NCI-H748 (cell line): Measurements from ENCODE around the gene CAMK2A.
"Not testable (repeated sequence)": the region's sequence is repeated elsewhere in the genome, so short reads cannot be mapped to it uniquely, and the experiment has no call there.

Source experiments
- DNase-seq: peaks from one replicate; lab custom pipeline; 2025; ENCODE audit not compliant: unreplicated experiment; lab: John Stamatoyannopoulos, UW

Gene CAMK2A

DNA sequence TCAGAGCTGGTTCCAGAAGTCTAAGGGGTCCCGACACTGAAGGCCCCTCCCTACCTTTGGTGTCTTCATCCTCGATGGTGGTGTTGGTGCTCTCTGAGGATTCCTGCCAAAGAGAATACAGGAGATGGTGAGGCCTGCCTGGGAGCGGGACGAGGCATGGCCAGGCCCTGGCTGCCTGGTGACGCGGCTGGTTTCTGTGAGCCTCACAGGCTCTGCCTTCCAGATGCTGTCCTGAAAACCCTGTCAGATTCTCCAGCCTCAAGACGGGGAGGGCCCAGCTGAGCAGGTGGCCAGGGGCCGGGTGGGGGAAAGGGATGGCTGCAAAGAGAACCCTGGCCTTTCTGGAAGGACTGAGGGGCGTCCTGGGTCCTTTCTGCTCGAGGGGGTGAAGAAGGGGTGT, 50.9 kb downstream of the CAMK2A start:
- no peak for DNase-seq

DNA sequence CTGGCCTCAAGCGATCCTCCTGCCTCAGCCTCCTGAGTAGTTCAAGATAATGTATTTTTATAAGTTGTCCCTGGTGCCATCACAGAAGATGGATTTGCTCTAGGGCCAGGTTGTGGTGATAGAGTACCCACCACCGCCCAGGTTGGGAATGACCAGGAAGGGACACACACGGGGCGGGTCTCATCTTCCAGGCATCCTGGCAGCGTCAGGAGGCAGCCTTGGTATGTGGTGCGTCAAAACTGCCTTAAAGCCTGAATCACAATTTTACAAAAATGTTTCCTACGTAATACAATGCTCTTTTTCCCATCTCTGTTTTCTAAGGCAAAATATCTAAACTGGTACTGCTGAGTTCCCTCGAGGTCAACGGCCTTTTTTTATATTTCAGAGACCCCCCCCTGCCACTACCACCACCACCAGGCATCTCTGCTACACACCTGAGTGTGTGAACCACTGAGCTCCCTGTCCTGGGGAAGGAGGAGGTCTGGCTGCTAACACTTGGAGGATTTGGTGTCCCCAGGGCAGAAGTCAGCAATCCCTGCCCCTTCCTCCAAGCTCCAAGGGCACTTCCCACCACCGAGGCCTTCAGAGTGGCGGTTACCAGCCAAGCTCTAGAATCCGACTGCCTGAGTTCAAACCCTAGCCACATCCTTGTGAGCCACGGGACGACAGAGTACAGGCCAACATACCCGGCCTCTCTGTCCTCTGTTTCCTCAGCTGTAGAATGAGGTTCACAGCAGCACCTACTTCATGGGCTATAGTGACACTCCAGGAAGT, 52.4 kb downstream of the CAMK2A start:
- DNase-seq: no peak

DNA sequence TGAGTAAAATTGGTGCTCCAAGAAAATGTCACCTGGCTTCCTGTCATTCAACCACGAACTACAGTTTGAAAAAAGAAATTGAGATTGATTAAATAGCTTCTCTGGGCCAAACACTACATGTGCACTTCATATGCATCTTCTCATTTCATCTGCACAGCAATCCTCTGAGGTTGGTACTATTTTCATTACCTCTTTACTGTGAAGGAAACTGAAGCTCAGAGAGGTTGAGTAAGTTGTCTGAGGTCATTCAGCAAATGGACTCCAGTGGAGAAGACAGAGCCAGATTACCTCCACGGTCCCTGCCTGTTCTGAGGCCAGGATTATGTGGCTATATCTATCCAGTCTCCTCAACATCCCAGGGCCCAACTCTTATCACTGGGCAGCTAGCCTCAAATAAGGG, 53.3 kb downstream of the CAMK2A start:
- DNase-seq: no peak

DNA sequence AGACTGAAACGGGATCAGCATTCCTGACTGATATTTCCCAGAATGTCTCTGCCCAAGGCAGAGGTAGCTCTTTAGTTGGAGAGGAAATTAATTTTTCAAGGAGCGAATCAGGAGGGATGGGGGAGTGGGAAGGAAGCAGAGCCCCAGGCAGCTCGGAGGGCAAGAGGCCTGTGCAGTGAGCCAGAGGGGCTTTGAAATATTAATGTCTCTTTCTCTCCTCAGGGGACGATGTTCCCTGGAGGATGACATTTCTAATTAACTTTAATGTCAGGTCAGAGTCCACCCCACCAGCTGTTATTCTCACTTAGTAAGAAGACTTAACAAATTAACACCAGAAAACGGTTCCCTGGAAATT, 54.1 kb downstream of the CAMK2A start:
- no peak for DNase-seq

DNA sequence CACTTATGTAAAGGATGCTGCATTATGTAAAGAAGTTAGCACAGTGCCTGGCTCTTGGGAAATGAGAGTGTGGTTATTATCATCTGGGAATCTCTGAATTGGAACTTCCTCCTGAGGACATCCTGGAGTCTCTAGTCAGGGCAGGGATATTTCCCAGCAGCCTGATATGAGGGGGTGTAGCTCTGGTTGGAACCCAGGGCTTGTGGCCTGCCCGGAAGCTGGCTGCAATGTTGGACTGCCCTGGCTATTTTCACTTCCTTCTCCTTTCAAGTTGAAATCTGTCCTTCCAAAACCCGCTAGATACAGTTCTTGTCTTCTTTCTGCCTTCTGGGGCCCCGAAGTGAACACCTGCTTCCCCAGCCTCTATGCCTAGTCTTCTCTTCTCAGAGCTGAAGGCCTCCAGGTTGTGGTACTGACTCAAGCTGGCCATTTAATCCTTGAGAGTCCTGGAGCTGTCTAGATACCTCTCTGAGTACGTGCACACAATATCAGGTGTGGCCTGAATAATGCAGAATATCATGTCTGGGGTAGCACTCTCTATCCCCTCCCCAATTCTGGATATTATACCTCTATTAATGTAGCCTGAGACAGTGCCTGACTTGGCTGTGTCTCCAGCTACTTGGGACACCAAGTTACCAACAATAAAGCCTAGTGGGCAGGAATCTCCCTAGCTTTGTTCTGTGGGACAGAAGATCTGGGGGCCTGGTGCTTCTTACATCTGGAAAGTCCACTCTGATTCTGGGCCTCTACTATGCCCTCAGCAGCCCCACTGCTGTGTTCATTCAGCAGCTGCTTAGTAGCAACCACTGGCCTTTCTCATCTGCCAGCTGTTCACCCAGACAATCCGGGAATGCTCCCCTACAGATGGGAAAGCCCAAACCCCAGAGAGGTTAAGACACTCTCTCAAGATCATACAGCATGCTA, 54.7 kb downstream of the CAMK2A start:
- DNase-seq: no peak

DNA sequence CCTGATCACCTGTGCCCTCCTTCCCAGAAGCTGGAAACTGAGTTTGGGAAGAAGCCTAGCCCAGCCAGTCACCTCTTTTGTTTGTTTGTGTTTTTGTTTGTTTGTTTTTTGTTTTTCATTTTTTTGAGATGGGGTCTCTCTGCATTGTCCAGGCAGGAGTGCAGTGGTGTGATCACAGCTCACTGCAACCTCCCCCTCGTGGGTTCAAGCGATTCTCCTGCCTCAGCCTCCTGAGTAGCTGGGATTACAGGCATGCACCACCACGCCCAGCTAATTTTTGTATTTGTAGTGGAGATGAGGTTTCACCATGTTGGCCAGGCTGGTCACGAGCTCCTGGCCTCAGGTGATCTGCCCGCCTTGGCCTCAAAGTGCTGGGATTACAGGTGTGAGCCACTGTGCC, 55.9 kb downstream of the CAMK2A start:
- not testable (repeated sequence) for DNase-seq

DNA sequence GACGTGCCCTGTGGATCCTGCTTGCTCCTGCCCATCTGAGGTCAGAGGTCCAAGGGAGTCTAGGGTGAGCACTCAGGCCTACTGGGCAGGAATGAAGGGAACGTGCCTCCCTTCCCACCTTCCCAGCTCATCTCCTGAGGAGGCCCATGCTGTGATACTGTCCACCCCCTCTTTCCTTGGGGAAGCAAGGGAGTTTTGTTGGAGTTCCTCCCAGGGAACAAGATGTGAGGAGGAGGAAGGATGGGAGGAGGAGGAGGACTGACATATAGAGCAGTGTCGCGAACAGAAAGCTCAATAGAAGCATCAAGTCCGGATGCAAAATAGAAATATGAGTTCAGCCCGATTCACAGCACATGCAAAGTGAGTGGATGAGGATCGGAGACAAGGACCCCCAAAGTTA, 58.7 kb downstream of the CAMK2A start:
- no peak for DNase-seq

DNA sequence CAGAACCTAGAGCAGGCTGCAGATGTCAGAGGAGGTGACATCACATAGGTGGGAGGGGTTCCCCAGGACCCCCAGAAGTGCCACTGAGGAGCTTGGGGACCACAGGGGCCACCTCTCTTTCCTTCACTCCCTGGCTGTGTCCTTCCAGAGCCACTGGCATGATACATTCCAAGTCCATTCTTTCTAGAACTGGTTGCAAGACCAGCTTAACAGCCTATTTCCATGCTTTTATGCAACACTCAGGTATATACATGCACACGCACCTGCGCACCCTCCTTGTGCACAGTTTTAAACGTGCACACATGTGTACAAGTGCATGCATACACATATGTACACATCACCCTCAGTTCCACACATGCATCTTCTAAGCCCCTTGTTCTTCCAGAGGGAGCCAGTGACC, 60.0 kb downstream of the CAMK2A start:
- no peak for DNase-seq

DNA sequence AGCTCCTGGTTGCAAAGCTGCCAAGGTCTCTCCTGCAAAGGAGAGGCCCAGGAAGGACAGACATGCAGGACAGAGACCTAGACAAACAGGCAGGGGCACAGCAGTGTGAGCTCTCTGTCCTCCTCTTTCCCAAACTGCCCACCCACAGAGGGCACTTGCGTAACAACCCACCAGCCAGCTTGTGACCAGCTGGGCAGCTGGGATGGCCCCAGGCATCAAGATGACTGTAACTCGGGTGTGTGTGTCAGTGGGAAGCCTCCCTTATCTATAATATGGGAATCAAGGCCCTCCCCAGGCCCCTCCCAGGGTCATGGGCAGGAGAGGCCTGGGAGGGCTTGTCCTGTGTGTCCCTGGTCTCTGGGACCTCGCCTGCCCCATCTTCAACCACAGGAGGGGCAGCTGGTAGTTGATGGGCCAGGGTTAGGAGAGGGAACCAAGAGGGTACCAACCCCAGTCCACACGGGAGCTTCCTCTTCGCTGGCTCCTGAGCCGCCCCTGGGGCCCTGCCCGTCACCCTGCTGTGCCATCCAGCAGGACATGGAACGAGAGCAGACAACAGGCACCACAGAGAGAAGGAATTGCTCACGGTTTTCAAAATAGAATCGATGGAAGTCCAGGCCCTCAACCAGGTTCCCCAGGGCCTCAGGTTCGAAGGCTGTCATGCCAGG, 61.8 kb downstream of the CAMK2A start:
- DNase-seq: no peak

DNA sequence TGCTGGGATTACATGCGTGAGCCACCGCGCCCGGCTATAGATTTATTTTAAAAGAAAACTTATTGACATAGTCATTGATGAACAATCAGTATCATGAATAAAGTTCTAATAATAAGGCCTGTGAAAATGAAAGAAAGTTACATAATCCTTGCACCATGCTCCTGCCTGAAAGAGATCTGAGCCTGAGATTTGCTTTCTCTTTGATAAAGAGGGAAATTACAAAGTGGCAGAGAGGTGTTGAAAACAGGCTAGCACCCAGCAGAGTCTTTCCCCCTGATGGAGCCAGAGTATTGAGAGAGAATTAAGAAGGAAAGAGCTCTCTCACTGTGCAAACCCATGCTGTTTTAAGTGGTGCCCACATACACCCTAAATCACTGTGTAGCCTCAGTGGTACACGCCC, 62.5 kb downstream of the CAMK2A start:
- no peak for DNase-seq

DNA sequence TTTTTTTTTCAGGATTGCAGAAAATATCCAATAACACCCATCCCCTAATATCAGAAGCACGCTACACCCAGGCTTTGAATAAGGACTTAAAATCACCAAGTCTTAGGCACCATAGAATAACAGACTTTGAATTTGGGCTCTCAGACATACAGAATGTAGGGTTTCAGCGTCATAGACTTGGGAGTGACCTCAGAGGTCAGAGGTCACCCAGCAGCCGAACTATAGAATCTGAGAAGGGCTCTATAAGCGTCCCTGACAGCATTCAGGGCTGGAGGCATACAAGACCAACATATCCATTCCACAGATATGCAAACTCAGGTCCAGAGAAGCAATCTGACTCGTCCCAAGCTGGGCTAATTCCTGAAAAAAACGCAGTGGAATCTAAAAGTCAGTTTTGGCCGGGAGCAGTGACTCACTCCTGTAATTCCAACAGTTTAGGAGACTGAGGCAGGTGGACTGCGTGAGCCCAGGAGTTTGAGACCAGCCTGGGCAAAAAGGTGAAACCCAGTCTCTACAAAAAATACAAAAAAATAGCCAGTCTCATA, 65.0 kb downstream of the CAMK2A start:
- DNase-seq: no peak

DNA sequence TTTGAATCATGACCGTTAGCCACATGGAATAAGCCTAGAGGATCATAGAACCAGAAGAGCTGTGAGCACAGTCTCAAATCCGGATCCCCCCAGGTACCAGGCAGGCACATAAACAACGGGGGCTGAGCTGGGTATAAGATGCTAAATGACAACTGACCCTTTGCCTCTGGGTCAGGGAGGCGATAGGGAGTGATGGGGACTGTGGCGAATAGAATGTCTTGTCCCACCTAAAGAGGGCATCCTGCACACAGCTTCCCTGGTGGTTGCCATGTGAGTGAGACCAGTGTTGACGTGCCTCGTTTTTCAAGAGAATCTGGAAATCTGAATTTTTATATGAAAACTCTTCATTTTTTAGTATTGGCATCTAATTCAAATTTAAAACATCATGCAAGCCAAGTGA, 66.1 kb downstream of the CAMK2A start:
- DNase-seq: no peak

DNA sequence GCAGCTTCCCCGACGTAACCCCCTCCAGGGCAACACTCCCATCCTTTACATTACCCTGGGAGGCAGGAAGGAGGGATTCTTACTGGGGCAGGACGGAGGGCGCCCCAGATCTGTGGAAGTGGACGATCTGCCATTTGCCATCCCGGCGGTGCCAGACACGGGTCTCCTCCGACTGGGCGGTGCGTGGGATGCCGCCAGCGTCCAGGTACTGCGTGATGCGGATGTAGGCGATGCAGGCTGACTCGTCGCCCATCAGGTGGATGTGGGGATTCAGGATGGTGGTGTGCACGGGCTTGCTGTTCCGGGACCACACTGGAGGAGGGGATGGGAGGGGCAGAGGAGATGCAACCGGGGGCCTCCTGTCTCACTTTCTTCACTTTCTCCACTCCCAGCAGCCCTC, 66.7 kb downstream of the CAMK2A start:
- DNase-seq: no peak

DNA sequence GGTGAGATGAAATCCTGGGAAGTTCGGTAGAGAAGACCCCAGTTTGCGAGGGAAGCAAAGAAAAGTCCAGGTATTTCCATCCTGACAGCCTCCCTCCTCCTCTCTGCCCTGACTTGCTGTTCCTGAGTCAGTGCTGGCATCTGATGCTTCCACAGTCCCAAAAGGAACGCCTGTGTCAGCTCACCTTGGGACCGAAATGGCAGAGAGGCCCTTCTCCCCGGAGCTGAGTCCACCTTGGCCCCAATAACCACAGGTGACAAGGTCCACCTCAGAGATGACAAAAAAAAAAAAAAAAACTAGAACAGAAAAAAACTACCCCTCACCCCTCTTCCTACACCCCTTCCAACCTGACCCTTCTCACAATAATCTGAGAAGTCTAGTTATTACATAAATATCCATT, 68.1 kb downstream of the CAMK2A start:
- DNase-seq: no peak

DNA sequence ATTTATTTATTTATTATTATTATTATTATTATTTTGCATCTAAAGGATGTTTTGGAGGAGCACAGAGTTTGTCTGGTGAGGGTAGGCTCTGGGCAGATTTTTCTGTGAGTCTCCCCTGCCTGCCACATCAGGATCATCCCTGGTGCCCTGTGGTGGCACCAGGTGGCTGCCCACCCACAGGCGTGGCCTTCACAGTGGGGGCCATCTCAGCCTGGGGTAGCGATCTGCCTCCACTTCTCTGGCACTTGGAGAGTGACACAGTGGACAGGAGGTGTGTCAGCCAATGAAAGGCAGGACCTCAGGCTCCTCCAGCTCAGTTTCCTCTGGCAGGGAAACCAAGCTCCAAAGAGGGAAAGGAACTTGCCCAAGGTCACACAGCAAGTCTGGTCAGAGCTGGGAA, 69.7 kb downstream of the CAMK2A start:
- no peak for DNase-seq

DNA sequence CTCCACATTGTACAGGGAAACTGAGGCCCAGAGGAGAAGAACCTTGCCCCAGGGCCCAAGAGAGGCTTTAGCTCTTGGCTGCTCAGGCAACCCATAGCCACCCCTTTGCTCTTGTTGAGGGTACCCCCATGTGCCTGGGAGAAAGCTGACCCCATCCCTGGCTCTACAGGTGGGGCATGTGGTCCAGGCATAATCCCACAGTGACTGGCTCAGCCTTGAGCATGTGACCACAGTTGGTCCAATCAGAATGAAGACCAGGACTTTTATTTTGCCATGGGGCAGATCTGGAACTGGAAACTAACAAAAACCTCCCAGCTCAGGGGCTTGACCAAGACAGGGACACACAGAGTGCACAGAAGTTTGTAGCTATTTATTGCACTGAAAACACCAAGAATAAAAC, 70.4 kb downstream of the CAMK2A start:
- no peak for DNase-seq

DNA sequence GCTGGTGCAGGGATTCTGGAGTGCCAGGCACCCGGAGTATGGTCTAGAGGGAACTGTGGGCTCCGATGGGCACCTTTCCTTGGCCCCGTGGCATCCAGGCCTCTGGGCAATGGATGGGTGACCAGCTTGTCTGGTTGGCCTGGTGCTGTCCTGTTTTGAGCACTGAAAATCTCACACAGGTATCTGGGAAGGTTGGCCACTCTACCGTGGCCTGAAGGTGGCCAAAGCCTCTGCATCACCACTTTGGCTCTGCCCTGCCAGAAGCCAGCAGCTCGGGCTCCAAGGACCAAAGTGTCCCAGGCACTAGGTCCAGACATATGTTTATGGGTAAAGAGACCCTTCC, 70.9 kb downstream of the CAMK2A start:
- no peak for DNase-seq

DNA sequence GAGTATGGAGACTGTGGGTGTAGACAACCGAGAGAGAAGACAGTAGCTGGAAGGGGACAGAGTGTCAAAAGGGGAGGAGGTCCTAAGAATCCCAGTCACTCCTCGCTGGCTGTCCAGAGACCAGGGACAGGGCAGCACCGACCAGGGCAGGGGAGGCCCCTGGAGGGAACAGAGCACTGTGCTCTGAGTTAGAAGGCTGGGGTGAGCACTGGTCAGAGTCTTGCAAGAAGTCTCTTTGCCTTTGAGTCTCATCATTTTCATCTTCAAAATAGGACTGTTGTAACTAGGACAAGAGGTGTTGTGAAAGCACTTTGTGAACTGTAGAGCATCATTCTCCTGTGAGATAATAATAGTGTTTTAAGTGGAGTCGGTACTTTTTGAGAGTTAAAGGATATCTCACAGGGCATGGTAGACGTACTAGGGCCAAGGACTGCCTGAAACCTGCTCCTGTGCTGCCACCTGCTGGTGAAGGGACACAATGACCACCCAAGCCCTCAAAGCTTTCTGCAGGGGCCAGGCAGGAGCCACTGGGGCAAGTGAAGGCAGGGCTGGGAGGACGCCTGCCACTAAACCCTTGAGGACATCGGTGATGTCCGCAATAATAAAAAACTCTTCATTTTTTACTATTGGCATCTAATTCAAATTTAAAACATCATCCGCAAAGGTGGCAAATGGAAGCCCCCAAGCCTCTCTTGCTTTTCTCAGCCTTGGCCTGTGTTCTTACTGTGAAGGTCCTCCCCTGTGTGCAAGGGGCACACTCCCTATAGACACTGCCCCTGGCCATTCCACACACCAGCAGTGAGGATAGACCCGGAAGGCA, 71.5 kb downstream of the CAMK2A start:
- peak; percentile 72 for DNase-seq

DNA sequence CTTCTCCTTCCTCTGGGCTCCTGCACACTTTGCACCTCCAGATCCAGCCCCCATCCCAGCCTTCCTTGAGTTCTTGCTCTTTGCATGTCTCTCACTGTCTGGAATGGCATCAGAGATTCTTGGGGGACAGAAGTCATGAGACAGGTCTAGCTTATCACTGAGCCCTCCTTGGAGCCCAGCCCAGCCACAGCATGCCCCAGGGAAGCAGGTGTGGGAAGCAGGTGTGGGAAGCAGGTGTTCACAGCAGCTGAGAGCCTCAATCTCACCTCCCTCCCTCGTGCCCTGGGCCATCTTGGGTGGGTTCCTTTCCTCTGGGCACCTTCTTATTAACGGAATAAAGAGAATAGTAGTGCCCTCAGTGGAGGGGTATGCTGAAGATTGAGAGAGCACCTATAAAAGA, 72.5 kb downstream of the CAMK2A start:
- peak; percentile 22 for DNase-seq

DNA sequence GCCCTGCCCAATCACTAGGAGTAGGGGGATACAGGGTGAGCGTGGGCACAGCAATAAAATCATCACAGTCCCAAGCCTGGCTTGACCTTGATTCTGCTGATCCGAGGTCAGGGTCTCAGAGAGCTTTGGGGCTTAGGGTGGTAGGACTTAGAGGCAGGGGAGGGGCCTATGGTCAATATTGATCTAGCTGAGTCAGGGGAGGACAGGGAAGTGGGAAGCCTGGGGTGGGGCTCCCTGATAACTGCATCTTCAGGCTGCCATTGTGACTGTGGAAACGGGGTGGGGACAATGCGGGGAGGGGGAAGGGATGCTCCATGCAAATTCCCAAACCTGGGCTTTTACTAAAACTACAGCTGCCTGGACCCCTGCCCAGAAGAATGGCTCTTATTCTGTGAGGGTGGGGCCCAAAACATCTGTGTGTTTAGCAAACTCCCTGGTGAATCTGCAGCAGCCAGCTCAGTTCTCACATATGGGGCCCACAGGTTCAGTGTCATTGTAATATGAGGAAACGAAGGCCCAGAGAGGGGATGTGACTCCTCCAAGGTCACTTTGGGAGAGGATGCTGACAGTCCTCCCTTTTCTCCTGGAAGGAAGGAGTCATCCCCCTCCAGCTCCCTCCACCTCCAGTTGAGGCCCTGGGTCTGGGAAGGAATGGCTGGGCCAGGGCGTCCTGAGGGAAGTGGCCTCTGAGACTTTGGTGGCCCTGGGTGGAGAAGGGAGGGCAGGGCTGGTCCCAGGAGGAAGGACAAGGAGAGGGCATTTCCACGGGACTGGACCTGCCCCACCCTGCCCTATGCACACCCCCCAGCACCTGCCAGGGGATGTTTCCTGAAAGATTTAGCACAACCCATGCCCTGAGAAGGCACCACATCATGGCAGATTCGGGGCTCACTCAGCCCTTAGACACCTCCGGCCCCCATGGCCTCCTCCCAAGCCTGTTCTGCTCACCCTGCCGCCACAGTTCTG, 73.3 kb downstream of the CAMK2A start:
- DNase-seq: no peak
